ENCODE results near the gene NRXN3. TPM values are rescaled to one million over a fixed set of nuclear protein-coding genes. Genes with fewer than 3 reads are reported as not detected.

The NRXN3 gene
- polyA plus RNA-seq, 1 donor (not counting 4 experiments of a cell fraction or from before 2014, with no cell fraction given) = 0.89 TPM

DNA sequence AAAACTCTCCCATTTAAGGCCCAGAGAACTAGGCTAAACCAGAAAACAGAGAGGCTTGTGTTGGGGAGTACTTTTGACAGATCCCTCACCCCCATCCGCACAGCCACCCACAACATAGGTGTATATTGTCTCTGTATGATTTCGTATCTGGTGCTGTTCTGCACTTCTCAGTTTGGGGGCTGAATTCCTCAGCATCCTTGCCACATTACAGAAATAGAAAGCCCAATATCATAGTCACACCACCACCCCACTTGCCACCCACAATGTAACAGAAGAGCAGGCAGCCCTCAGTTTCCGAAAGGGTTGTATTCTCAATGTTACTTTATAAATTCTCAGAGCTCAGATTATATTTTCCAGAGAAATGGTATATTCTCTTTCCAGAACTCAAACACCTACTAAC, 1090.2 kb downstream of the NRXN3 start:
- Histone ChIP-seq H2AFZ (ENCODE audit: control insufficient read depth, low read length) (no peak overlapping the region), H3K36me3 (ENCODE audit: control insufficient read depth in 2 of 2, extremely low read depth in 1 of 2, insufficient read depth in 2 of 2, low read length in 2 of 2) (no peaks in the 10 kb centered on the region), H3K27ac (ENCODE audit: control insufficient read depth, insufficient read depth, low read length) (no peak overlapping the region), H4K20me1 (ENCODE audit: control insufficient read depth, extremely low read depth, insufficient read depth, low read length) (no peaks in the 10 kb centered on the region), H3K27me3 (ENCODE audit: control insufficient read depth, extremely low read depth, insufficient read depth, low read length) (no peaks in the 10 kb centered on the region), H3K4me1 (ENCODE audit: control insufficient read depth, extremely low read depth, insufficient read depth, low read length) (no peaks in the 10 kb centered on the region), H3K9me3 (ENCODE audit: control insufficient read depth, low read depth, low read length) (no peaks in the 10 kb centered on the region), H3K4me3 (ENCODE audit: control insufficient read depth in 2 of 3, extremely low read depth in 1 of 3, insufficient read depth in 2 of 3, low read depth in 1 of 3, low read length in 3 of 3) (no peak overlapping the region), H3K9ac (ENCODE audit: control insufficient read depth, extremely low read depth, insufficient read depth, low read length) (no peak overlapping the region), H3K9me1 (ENCODE audit: control insufficient read depth, extremely low read depth, insufficient read depth, low read length) (no peaks in the 10 kb centered on the region), H3K79me2 (ENCODE audit: control insufficient read depth, insufficient read depth, low read length) (no peaks in the 10 kb centered on the region), H3K4me2 (ENCODE audit: control insufficient read depth, extremely low read depth, insufficient read depth, low read depth, low read length) (no peak overlapping the region)
- DNase-seq (ENCODE audit: low read depth, low spot score) (no peak), FAIRE-seq (no peak)
- dilution Hi-C loops (cut with MboI; ENCODE audit: extremely low pct_ligation_motif_present, low sequenced_read_pairs) = no loop called here
- TF ChIP-seq, protein P1, sequence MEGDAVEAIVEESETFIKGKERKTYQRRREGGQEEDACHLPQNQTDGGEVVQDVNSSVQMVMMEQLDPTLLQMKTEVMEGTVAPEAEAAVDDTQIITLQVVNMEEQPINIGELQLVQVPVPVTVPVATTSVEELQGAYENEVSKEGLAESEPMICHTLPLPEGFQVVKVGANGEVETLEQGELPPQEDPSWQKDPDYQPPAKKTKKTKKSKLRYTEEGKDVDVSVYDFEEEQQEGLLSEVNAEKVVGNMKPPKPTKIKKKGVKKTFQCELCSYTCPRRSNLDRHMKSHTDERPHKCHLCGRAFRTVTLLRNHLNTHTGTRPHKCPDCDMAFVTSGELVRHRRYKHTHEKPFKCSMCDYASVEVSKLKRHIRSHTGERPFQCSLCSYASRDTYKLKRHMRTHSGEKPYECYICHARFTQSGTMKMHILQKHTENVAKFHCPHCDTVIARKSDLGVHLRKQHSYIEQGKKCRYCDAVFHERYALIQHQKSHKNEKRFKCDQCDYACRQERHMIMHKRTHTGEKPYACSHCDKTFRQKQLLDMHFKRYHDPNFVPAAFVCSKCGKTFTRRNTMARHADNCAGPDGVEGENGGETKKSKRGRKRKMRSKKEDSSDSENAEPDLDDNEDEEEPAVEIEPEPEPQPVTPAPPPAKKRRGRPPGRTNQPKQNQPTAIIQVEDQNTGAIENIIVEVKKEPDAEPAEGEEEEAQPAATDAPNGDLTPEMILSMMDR (optimal IDR thresholded peaks at IDR 0.05 in 1 of 3, IDR thresholded peaks at IDR 0.05 in 1 of 3, conservative IDR thresholded peaks at IDR 0.05 in 1 of 3; ENCODE audit: extremely low read depth in 1 of 3, insufficient read depth in 2 of 3, low read length in 3 of 3) = no peak
- no peak for TF ChIP-seq EZH2 (IDR thresholded peaks at IDR 0.05; ENCODE audit: low read length)

DNA sequence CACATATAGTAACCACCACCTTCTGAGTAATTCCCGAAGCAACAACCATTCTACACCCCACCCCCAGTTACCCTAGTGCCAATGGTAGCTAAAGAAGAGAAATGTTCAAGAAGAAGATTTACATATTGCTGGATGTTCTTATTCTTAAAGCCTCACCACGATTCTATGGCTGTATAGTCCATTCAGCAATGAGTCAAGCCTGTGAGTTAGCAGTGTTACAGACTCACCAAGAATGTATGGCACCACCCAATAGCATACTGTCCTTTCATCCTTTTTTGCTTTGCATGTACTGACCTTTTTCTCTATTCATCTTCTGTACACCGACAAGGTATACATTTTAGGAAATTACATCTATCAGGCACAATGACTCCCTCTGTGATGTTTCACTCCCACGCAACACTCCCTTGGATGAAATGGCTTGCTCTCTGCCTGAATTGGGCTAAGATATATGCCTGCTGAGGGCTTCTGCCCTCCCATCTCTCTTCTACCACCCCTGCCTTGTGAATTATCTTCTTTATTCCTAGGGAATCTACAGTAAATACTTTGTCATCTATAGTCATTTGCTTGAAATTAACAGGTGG, 1095.3 kb downstream of the NRXN3 start:
- dilution Hi-C loops (cut with MboI; ENCODE audit: extremely low pct_ligation_motif_present, low sequenced_read_pairs) = no loop called here
- peak; percentile 86 for FAIRE-seq

More for the DNA sequence above, 1095.3 kb downstream of the NRXN3 start:
- no peak overlapping the region for H3K4me3 ChIP-seq (ENCODE audit: control insufficient read depth in 2 of 3, extremely low read depth in 1 of 3, insufficient read depth in 2 of 3, low read depth in 1 of 3, low read length in 3 of 3)
- no peak overlapping the region for H3K27ac ChIP-seq (ENCODE audit: control insufficient read depth, insufficient read depth, low read length)
- H3K9me3 ChIP-seq (ENCODE audit: control insufficient read depth, low read depth, low read length) = no peaks in the 10 kb centered on the region
- no peaks in the 10 kb centered on the region for H3K79me2 ChIP-seq (ENCODE audit: control insufficient read depth, insufficient read depth, low read length)
- no peak overlapping the region for H3K9ac ChIP-seq (ENCODE audit: control insufficient read depth, extremely low read depth, insufficient read depth, low read length)
- no peaks in the 10 kb centered on the region for H3K9me1 ChIP-seq (ENCODE audit: control insufficient read depth, extremely low read depth, insufficient read depth, low read length)
- DNase-seq (ENCODE audit: low read depth, low spot score) = no peak
- no peaks in the 10 kb centered on the region for H3K4me1 ChIP-seq (ENCODE audit: control insufficient read depth, extremely low read depth, insufficient read depth, low read length)
- no peaks in the 10 kb centered on the region for H3K36me3 ChIP-seq (ENCODE audit: control insufficient read depth in 2 of 2, extremely low read depth in 1 of 2, insufficient read depth in 2 of 2, low read length in 2 of 2)
- no peaks in the 10 kb centered on the region for H3K27me3 ChIP-seq (ENCODE audit: control insufficient read depth, extremely low read depth, insufficient read depth, low read length)
- no peak overlapping the region for H3K4me2 ChIP-seq (ENCODE audit: control insufficient read depth, extremely low read depth, insufficient read depth, low read depth, low read length)
- no peak overlapping the region for H2AFZ ChIP-seq (ENCODE audit: control insufficient read depth, low read length)
- TF ChIP-seq, protein P1 (optimal IDR thresholded peaks at IDR 0.05 in 1 of 3, IDR thresholded peaks at IDR 0.05 in 1 of 3, conservative IDR thresholded peaks at IDR 0.05 in 1 of 3; ENCODE audit: extremely low read depth in 1 of 3, insufficient read depth in 2 of 3, low read length in 3 of 3) = no peak
- TF ChIP-seq EZH2 (IDR thresholded peaks at IDR 0.05; ENCODE audit: low read length) = no peak
- no peaks in the 10 kb centered on the region for H4K20me1 ChIP-seq (ENCODE audit: control insufficient read depth, extremely low read depth, insufficient read depth, low read length)
